Activated T-cell treated with anti-CD3 and anti-CD28 coated beads for 1 hour (primary cell): Measurements from ENCODE around the gene HIPK2.

Experiments
- DNase-seq: peaks from one replicate; pipeline ENCODE4 v3.0.0-alpha.2; 2020; ENCODE audit warnings: low read depth

Gene HIPK2

DNA sequence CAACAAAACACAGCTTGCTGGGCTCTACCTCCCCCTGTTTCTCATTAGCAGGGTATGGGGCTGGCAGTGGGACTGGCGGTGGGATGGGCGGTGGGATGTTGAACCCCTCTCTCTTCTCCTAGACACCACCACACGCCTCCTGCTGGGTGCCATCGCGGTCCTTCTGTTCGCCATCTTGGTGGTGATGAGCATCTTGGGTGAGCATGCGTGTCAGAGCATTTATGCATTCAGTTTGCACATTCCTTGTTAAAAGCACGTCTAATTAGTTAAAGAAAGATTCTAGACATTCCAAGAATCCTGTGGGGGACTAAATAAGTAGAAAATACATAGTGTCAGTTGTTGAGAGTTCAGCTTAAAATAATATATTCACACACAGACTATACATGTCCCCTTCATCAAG is 241.6 kb downstream of the HIPK2 start:
- DNase-seq, result no peak

DNA sequence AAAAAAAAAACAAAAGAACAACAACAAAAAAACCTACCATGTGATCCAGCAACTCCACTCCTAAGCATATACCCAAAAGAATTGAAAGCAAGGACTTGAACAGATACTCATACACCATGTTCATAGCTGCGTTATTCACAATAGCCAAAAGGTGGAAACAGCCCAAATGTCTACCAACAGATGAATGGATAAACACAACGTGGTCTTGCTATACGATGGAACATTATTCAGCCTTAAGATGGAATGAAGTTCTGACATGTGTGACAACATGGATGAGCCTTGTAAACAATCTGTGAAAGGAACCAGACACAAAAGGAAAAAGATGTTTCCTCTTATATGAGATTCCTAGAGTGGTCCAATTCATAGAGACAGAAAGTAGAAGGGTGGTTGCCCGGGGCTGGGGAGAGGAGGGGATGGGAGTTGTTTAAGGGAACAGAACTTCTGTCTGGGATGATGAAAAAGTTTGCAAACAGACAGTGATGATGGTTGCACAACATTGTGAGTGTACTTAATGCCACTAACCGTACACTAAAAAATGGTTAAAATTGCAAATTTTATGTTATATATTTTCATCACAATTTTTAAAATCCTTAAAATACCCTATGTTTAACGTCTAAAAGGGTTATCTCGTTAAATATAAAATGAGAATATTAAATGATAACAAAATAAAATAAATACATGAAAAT is 242.7 kb downstream of the HIPK2 start:
- DNase-seq, result no peak

DNA sequence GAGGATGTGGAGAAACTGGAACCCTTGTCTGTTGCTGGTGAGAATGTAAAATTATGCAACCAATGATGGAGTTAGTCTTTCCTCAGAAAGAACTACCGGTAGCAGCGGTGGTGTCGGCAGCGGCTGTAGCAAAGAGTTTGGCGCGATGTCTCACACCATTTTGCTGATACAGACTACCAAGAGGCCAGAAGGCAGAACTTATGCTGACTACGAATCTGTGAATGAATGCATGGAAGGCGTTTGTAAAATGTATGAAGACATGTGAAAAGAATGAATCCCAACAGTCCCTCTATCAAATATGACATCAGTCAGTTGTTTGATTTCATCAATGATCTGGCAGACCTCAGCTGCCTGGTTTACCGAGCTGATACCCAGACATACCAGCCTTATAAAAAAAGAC is 243.7 kb downstream of the HIPK2 start:
- DNase-seq, result no peak

DNA sequence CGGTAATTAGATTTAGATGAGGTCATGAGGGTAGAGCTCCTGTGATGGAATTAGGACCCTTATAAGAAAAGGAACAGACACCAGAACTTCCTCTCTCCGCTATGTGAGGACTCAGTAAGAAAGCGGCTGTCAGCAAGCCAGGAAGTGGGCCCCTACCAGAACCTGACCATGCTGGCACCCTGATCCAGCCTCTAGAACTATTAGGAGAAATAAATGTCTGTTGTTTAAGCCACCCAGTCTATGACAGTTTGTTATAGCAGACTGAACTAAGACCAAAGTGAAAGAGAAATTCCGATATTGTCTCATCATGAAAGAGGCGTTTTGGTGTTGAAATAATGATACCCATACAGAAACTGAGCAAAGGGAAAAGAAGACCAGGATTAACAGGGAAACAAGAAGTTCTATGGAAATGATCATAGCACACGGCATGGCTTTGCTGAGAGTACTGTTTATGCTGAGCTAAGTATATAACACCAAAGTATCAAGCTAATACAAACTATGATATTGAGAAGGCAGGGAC is 245.1 kb downstream of the HIPK2 start:
- no peak for DNase-seq

DNA sequence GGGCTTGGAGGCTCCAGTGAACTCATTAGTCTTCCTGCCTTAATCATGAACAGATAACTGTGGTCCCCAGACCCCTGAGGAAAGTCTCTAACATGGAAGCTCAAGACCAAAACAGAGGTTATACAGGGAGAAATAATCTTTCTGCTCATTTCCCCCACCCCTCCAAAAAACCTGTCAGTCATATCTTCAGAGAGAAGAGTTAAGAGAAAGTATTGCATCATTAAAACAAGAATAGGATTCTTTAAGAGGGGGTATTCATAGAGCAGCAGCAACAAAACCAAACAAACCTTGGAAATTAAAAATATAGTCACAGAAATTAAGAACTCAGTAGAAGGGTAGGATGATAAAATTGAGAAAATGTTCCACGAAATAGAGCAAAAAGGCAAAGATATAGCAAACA is 246.7 kb downstream of the HIPK2 start:
- no peak for DNase-seq

DNA sequence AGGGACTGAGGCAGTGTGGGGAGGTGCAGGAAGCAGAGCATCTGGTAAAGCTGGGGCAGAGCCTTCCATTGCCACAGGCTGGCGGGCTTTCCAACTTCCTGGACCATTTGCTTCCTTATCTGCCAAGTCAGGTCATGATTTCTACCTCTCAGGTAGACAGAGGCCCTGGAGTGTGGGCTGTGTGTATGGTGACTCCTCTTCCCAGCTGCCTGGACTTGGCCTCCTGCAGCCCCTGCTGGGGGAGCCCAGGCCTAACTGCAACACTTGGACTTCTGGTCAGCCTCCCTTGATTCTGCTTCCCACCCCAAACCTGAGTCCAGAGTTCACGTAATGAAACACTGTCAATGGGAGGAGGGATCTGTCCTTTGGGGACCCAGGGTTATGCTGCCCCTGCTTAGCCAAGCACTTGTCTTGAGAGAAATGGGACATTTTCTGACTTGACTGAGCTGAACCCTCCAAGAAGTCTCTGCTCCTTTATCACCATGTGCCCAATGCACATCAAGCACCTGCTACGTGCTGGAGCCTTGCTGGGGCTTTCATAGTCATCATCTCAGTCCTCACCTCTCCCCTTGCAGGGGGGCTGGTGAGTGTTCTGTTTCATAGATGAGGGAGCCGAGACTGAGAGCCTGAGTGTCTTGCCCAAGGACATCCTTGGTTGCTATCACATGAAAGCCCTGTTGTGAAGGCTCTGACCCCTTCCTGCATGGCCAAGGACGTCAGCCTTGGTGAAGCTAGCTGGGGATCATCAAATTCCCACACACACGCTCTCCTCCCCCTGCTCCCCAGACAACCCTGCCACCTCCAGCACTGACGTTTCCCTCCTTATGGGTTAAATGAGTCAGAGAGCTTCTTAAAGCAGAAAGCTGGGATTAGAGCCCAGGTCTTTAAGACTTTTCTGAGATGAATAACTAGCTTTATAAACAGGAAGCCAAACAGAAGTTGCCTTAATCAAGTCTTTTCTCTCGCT is 250.9 kb downstream of the HIPK2 start:
- DNase-seq, result no peak

DNA sequence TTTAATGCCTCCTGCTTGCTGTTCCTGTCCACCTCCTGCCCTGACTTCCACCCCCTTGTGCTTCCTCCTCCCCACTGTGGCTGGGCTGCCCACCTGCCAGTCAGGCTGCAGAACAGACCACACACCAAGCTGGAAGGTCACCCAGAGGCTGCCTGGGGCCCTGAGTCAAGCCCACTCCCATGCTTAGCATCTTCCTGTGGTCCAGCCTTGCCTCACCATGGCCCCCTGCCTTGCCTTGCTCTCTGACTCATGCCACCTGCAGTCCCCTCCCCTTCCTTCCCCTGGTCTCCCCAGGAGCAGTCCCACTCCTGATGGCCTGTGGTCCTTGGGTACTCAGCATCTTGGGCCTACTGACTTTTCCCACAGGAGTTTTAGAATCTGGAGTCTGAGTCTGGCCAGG is 252.0 kb downstream of the HIPK2 start:
- no peak for DNase-seq

DNA sequence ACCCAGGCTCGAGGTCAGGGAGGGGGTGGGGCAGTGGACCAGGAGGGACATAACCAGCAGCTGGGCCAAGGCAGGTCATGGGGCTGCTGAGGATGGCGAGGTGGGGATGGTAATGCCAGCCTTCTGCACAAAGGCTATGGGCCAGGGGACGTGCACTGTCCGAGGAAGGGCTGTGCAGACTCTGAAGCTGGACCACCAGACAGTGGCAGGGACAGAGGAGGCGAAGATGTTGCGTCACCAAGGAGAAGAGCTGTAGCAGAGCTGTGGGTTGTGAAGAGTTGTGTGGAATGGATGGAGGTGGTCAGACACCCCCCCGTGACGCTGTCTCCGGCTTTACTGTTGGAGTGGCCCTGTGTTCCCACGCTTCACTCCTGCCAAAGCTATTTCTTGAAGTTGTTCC is 252.6 kb downstream of the HIPK2 start:
- DNase-seq, result no peak

DNA sequence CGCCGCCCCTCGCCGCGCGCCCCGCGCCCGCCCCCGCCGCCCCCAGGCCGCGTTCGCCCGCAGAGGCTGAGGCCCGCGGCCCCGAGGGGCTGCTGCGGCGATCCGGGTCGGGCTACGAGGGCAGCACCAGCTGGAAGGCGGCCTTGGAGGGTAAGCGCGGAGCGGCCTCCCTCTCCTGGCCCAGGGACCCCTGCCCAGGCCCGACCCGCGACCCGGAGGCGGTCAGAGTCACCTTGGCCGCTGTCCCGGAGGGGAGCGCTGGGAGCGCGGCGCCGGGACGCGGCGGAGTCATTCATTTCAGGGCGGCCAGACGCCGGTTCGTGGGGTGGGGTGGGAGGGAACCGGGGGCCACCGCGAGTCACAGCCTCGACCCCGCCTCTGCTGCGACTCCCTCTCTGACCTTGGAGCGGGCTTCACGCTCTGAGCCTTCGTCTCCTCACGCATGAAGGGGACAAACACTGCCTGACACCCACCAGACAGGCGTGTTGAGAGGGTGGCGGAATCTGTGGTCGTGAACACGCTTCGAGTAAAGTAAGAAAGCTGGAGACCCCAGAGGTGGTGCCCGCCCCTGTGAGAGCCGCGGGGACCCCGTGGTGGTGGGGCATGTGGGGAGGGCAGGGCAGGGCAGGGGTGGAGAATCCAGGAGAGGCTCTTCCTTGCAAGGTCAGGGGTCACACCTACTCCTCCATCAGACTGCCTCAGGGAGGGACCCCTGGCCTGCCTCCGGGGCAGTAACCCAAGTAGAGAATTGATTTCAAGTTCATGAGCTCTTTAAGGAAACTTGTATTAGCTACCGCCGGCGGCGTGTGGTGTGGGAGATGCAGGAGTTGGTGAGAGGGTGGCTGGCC is 253.6 kb downstream of the HIPK2 start:
- DNase-seq, result no peak

DNA sequence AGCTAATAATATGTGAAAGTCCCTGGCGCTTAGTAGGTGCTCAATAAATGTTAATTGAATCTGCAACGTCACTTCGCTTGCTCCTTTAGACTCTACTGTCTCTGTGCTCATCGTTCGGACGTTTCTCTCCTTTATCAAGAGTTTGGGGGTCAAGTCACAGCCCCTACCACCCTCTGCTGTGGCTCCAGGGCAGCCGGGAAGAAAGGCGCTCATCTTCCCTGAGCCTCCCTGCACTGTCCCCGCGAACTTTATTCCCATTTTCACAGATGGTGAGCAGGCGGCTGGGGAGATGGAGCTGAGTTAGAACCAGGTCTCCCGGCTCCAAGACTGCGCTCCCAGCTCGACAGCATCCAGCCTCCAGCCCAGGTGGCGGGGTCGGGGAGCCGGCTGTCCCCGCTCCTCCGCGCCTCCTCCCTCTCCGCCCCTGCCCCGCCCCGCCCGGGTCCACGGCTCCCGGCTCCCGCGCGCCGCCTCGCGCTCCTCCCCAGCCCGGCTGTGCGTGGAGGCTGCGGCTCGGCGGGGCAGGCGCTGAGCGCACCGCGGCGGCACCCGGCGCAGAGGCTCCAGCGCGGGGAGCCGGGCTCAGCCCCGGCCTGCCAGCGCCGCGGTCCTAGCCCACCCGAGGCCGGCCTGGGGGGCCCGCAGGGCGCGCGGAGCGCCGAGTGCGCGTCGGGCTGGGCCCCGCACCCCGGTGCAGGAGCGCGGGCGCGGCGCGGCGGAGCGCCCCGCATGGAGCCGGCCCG is 254.4 kb downstream of the HIPK2 start, which contains the start of gene CLEC2L:
TSS of gene CLEC2L (plus strand) at position 487 of the 743 bp plus-strand sequence. CDS start at position 730, 243 bp downstream.
- no peak for DNase-seq

DNA sequence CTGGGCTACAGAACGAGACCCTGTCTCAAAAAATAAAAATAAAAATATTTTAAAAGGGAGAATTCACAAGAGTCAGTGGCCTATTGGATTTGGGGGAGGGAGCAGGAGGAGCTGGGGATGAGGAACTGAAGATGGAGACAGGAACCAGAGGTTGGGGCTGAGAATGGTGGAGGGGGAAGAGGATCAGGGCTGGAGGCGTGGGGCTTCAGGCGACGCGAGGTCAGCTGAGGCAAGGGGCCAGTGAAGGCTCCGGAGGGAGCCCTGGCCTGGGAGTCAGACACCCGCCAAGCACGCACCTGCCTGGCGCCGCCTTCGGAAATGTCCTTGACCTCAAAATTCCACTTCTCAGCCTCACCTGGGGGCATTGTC is 255.0 kb downstream of the HIPK2 start:
- no peak for DNase-seq

DNA sequence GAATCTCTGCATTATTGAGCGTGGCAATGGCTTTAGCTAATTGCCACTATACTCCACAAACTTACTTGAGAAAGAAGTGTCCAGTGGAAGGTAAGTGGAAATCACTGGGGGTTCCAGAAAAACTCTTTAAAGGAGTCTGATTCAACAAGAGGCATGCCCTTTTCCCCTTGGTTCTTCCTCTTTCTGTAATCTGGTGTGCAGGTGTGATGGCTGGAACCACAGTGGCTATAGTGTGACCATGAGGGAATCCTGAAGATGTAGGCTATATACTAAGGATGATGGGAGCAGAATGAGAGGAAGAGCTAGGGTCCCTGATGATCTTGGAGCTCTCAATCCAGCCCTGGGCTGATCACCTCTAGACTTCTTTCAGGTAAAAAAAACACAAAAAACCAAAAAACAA is 256.4 kb downstream of the HIPK2 start:
- DNase-seq, result no peak

DNA sequence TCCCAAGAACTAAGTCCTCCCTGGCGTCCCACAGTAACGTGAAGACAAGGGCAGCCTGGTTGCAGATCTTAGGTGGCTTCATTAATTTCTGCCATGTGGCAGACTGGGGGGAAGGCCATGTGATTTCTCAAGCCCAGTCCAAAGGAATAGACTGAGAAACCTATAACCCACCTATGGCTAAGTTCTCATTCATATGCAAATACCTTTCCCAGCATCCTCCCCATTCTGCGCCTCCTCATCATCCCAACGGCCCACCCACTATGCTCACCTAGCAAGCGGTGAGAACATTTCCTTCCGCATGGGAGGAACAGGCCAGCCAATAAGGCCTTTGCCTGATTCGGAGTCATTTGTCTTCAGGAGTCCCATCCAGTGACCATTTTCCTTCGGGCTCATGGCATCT is 262.5 kb downstream of the HIPK2 start:
- DNase-seq, result no peak
